PC-9 (cell line): ENCODE results near the gene ATP10A.

Source experiments
- CTCF ChIP-seq: fragments of 200-600 bp; sonication (generic); conservative IDR thresholded peaks from 2 replicates; pipeline ENCODE4 v1.6.1; 2017; ENCODE audit warnings: mixed run types, antibody characterized with exemption, mild to moderate bottlenecking, moderate library complexity
- EZH2 ChIP-seq: fragments of 200-600 bp; sonication (generic); IDR thresholded peaks from 2 replicates; pipeline ENCODE4 v1.8.0; 2017; ENCODE audit warnings: antibody characterized with exemption, low read depth

GRCh38 chr15:25863968-25864580 lies 947 bp upstream of the ATP10A start:
- no peak for TF ChIP-seq CTCF
- no peak for TF ChIP-seq EZH2
